A673 (cell line): ENCODE measurements around the gene LGALS12. TPM values are rescaled to one million over a fixed set of nuclear protein-coding genes. Genes with fewer than 3 reads are reported as not detected.

Source experiments
- BruUV-seq: library from RNA; stranded (reverse); fragments of 400-500 nt; replicated peaks from 2 replicates; lab custom pipeline; 2021; lab: Mats Ljungman, UMichigan
- CTCF ChIA-PET: fragments of 300-600 bp; sonication (Branson Sonifier 250); formaldehyde crosslinking; loops from one replicate; lab custom pipeline; 2022; ENCODE audit warnings: antibody characterized with exemption; lab: Charles Lee
- POLR2A ChIA-PET: fragments of 300-600 bp; sonication (Branson Sonifier 250); formaldehyde crosslinking; loops from one replicate; lab custom pipeline; 2022; ENCODE audit warnings: antibody characterized with exemption; ENCODE audit not compliant: low non-redundant PET; lab: Charles Lee
- DNase-seq: peaks from one replicate; pipeline ENCODE4 v3.0.0-alpha.2; 2015; ENCODE audit warnings: low spot score
- H3K27ac ChIP-seq: fragments of 200-600 bp; sonication (generic); 2 replicates; pipeline ENCODE4 v1.5.1; 2016; ENCODE audit warnings: mixed run types, low read depth, mild to moderate bottlenecking, mixed read lengths, antibody characterized with exemption, low read length; ENCODE audit not compliant: poor library complexity, severe bottlenecking
- H3K27me3 ChIP-seq: fragments of 200-600 bp; sonication (generic); replicated peaks from 2 replicates; pipeline ENCODE4 v1.6.1; 2017; ENCODE audit warnings: mixed run types, low read depth, mild to moderate bottlenecking, mixed read lengths, antibody characterized with exemption, low read length; ENCODE audit not compliant: insufficient read depth, poor library complexity
- H3K36me3 ChIP-seq: fragments of 200-600 bp; sonication (generic); 2 replicates; pipeline ENCODE4 v1.6.1; 2016; ENCODE audit warnings: mixed run types, mild to moderate bottlenecking, mixed read lengths, antibody characterized with exemption, low read length; ENCODE audit not compliant: insufficient read depth, poor library complexity, severe bottlenecking
- H3K4me1 ChIP-seq: fragments of 200-600 bp; sonication (generic); 2 replicates; pipeline ENCODE4 v1.6.1; 2017; ENCODE audit warnings: mixed run types, mild to moderate bottlenecking, mixed read lengths, antibody characterized with exemption, low read length; ENCODE audit not compliant: insufficient read depth, poor library complexity, severe bottlenecking
- H3K4me3 ChIP-seq: fragments of 200-600 bp; sonication (generic); 2 replicates; pipeline ENCODE4 v1.5.1; 2016; ENCODE audit warnings: low read depth, mixed run types, mild to moderate bottlenecking, mixed read lengths, low read length; ENCODE audit not compliant: poor library complexity, severe bottlenecking
- H3K9me3 ChIP-seq: fragments of 200-600 bp; sonication (generic); 2 replicates; pipeline ENCODE4 v1.6.1; 2016; ENCODE audit warnings: mixed run types, low read depth, mild to moderate bottlenecking, mixed read lengths, antibody characterized with exemption, low read length; ENCODE audit not compliant: poor library complexity, severe bottlenecking
- EZH2 ChIP-seq: fragments of 200-600 bp; sonication (generic); IDR thresholded peaks from 2 replicates; pipeline ENCODE4 v1.6.1; 2017; ENCODE audit warnings: borderline replicate concordance, low read depth, mild to moderate bottlenecking, mixed read lengths, antibody characterized with exemption, low read length; ENCODE audit not compliant: poor library complexity, severe bottlenecking
- intact Hi-C: fragments of 100-400 bp; cut with micrococcal nuclease; formaldehyde crosslinking; loops from one replicate; pipeline ENCODE4 v1.10.0; 2022; ENCODE audit not compliant: unreplicated experiment
- total RNA-seq: library from RNA; stranded (reverse); gene quantifications from 2 replicates; pipeline ENCODE4 v1.2.3, GENCODE V29; 2021
- TF ChIP-seq, protein P1 (sequence below): fragments of 300-800, 200-600 bp; sonication (generic); conservative IDR thresholded peaks from 2 replicates; pipeline ENCODE4 v1.5.1; 2017; ENCODE audit warnings: low read depth, mild to moderate bottlenecking, antibody characterized with exemption, low read length, moderate library complexity, mixed read lengths

Gene LGALS12
- total RNA-seq, 1 experiment from 2014 or later: not detected

DNA sequence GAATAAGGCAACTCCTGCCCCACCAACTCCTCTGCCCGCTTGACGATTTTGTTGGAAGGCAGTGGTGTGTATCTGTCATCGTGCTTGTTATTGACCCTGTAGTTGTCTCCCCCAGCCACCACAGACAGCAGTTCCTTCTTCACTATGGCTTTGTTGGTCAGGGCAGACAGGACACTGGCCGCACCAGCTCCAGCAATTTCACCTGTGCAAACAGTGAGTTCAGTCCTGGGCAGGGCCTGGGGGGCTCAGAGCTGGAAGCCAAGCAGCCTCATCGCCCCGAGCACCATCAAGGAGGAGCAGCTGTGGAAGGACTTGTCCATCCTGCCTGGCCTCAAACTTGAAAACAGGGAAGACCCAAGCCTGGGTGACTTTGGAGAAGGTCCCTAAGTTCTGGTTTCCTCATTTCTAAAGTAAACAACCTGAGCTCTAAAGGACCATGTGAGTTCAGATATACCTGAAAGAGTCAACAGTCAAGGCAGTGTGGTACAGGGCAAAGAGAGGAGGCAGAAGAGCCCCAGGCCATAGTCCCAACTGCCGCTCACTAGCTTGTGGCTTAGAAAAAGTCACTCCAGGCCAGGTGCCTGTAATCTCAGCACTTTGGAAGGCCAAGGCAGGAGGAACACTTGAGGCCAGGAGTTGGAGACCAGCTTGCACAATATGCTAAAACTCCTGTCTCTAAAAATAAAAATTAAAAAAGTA lies 52.7 kb downstream of the LGALS12 start:
- Histone ChIP-seq H3K4me3 (no peak overlapping the region), H3K36me3 (no peaks in the 10 kb centered on the region), H3K27ac (no peak overlapping the region), H3K27me3 (no peaks in the 10 kb centered on the region), H3K9me3 (no peaks in the 10 kb centered on the region), H3K4me1 (no peaks in the 10 kb centered on the region)
- TF ChIP-seq EZH2: no peak
- TF ChIP-seq, protein P1, sequence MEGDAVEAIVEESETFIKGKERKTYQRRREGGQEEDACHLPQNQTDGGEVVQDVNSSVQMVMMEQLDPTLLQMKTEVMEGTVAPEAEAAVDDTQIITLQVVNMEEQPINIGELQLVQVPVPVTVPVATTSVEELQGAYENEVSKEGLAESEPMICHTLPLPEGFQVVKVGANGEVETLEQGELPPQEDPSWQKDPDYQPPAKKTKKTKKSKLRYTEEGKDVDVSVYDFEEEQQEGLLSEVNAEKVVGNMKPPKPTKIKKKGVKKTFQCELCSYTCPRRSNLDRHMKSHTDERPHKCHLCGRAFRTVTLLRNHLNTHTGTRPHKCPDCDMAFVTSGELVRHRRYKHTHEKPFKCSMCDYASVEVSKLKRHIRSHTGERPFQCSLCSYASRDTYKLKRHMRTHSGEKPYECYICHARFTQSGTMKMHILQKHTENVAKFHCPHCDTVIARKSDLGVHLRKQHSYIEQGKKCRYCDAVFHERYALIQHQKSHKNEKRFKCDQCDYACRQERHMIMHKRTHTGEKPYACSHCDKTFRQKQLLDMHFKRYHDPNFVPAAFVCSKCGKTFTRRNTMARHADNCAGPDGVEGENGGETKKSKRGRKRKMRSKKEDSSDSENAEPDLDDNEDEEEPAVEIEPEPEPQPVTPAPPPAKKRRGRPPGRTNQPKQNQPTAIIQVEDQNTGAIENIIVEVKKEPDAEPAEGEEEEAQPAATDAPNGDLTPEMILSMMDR: no peak
- intact Hi-C loops: no loop called here
- no TSS peak for BruUV-seq
- ChIA-PET CTCF (interaction anchor here (0.7 kb wide), 1 partner anchor 77 kb away, joined by 4 read pairs; no protein-coding TSS in a partner anchor), POLR2A (no interaction called here)
- DNase-seq: no peak

DNA sequence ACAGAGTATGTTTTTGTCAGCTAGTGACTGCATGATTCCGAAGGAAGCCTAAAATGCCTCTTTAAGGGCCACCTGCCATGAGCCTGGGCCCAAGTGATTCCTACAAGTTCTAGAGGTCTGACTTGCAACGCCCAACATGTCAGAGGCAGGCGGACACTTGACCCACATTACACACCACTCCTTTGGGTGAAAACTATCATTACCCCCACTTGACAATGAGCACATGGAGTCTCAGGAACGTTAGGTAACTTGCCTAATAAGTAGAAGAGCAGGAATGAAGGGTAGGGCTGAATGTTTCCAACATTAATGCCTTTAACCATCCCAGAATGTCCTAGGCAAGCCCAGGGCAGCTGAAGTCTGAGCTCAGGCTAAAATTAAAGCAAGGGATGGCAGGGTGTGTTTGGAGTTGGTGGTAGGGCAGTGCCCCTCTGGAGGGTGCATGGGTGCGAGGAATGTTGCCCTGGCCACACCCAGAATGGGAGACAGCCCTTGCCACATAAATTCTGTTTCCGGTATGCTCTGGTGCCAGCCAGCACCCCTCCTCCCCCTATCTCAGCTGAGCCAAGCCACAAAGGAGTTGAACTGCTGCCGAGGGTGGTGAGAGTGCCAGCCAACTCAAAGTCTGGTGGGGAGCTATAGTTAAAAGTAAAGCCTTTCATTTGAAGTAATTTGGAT lies 54.8 kb downstream of the LGALS12 start:
- Histone ChIP-seq H3K4me3 (no peak overlapping the region), H3K27ac (no peak overlapping the region), H3K4me1 (no peaks in the 10 kb centered on the region), H3K27me3 (no peaks in the 10 kb centered on the region), H3K9me3 (no peaks in the 10 kb centered on the region), H3K36me3 (no peaks in the 10 kb centered on the region)
- TF ChIP-seq, protein P1: no peak
- TF ChIP-seq EZH2: no peak
- ChIA-PET CTCF (no interaction called here), POLR2A (no interaction called here)
- no peak for DNase-seq
- intact Hi-C loops: no loop called here
- no TSS peak for BruUV-seq

DNA sequence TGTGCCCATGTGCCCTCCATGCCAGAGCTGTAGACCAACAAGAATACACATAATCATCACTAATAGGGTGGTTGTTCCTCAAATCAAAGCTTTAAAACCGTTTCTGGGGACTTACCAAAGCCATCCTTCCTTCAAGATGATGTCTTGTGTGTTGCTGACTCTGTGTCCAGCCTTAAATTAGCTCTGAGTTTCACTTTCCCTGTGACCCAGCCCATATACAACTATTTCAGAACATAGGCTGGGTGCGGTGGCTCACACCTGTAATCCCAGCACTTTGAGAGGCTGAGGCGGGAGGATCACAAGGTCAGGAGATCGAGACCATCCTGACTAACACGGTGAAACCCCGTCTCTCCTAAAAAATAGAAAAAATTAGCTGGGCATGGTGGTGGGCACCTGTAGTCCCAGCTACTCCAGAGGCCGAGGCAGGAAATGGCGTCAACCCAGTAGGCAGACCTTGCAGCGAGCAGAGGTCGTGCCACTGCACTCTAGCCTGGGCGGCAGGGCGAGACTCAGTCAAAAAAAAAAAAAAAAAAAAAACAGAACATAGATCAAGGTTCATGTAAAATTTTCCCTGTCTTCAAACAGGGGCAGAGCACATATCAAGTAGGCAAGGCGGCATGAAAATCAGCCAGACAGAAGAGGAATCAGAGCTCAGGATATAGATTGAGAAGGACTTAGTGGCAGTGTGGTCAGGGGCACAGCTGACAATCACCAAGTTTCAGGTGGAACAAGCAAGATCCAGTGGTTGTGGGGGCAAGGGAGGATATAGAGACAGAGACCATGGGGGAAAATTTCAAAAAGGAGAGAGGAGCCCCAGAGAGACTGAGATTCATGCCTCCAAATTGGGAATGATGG lies 57.5 kb downstream of the LGALS12 start, which contains the start of gene PLAAT2:
Gene PLAAT2, minus strand, starts transcription at position 179 of the 855 bp plus-strand sequence. Its CDS starts 55 bp downstream, at position 124.
- no peak for DNase-seq
- no peaks in the 10 kb centered on the region for H3K36me3 ChIP-seq
- H3K4me1 ChIP-seq: peaks cover 6% of the 10 kb centered on the region
- no peak for TF ChIP-seq EZH2
- TF ChIP-seq, protein P1: no peak
- POLR2A ChIA-PET: no interaction called here
- CTCF ChIA-PET: interaction anchor here (0.5 to 0.6 kb wide), 2 partner anchors 119 to 230 kb away, joined by 3 to 4 read pairs; no protein-coding TSS in a partner anchor
- intact Hi-C loops: no loop called here
- BruUV-seq: no TSS peak
- H3K27ac ChIP-seq: no peak within 1 kb of the TSS
- H3K27me3 ChIP-seq: no peaks in the 10 kb centered on the region
- no peak within 1 kb of the TSS for H3K4me3 ChIP-seq
- no peaks in the 10 kb centered on the region for H3K9me3 ChIP-seq
